ENCODE measurements around the gene ZFR.

- TF ChIP-seq CTCF (IDR thresholded peaks at IDR 0.05; ENCODE audit: low read depth, low read length): no peak
- no peak for TF ChIP-seq EZH2phosphoT487 (IDR thresholded peaks at IDR 0.05; ENCODE audit: low read depth)
These were observed 131.8 kb downstream of the ZFR start, which contains the start of gene MTMR12 for GRCh38 chr5:32312595-32313332.

Data from OCI-LY3 (cell line).